ENCODE data around the gene SERF2.
"Not testable (repeated sequence)": the region's sequence is repeated elsewhere in the genome, so short reads cannot be mapped to it uniquely, and the experiment has no call there.

Gene SERF2

DNA sequence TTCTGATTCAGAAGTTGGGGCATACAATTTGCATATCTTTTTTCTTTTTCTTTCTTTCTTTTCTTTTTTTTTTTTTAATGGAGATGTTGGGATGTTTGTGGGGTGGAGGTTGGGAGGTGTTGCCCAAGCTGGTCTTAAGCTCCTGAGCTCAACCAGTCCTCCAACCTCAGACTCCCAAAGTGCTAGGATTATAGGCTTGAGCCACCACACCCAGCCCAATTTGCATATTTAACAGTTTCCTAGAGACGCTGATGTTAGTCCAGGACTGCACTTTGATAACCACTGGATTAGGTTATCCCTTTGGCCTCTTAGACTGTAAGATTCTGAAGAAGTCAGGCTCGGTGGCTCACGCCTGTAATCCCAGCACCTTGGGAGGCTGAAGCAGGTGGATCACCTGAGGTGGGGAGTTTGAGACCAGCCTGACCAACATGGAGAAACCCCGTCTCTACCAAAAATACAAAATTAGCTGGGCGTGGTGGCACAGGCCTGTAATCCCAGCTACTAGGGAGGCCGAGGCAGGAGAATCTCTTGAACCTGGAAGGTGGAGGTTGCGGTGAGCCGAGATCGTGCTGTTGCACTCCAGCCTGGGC is 37.9 kb downstream of the SERF2 start:
- DNase-seq (ENCODE audit: low spot score), result not testable (repeated sequence)

DNA sequence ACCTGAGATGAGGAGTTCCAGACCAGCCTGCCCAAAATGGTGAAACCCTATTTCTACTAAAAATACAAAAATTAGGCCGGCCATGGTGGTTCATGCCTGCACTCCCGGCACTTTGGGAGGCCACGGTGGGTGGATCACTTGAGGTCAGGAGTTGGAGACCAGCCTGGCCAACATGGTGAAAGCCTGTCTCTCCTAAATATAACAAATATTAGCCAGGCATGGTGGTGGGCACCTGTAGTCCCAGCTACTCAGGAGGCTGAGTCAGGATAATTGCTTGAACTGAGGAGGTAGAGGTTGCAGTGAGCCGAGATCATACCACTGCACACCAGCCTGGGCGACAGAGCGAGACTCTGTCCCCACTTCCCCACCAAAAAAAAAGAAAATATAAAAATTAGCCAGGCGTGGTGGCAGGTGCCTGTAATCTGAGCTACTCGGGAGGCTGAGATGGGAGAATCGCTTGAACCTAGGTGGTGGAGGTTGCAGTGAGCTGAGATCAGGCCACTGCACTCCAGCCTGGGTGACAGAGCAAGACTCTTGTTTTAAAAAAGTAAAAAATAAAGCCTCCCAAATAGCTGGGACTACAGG is 38.7 kb downstream of the SERF2 start:
- not testable (repeated sequence) for DNase-seq (ENCODE audit: low spot score)

DNA sequence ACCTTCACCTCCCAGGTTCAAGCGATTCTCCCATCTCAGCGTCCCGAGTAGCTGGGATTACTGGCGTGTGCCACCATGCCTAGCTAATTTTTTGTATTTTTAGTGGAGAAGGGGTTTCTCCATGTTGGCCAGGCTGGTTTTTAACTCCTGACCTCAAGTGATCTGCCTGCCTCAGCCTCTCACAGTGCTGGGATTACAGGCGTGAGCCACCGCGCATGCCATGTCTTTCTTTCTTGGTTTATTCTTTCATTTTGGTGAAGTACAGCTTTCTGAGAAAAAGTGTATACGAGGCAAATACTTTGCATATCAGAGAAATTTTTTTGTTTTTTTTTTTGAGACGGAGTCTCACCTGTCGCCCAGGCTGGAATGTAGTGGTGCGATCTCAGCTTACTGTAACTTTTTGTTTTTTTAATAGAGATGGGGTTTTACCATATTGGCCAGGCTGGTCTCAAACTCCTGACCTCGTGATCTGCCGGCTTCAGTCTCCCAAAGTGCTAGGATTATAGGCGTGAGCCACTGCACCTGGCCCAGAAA is 39.5 kb downstream of the SERF2 start:
- not testable (repeated sequence) for DNase-seq (ENCODE audit: low spot score)

DNA sequence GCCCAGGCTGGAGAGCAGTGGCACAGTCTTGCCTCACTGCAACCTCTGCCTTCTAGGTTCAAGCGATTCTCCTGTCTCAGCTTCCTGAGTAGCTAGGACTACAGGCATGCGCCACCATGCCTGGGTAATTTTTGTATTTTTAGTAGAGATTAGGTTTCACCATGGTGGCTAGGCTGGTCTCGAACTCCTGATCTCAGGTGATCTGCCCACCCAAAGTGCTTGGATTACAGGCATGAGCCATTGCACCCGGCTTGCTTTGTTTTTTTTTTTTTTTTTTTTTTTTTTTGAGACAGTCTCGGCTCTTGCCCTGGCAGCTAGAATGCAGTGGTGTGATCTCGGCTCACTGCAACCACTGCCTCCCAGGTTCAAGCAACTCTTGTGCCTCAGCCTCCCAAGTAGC is 40.4 kb downstream of the SERF2 start:
- DNase-seq (ENCODE audit: low spot score), result not testable (repeated sequence)

DNA sequence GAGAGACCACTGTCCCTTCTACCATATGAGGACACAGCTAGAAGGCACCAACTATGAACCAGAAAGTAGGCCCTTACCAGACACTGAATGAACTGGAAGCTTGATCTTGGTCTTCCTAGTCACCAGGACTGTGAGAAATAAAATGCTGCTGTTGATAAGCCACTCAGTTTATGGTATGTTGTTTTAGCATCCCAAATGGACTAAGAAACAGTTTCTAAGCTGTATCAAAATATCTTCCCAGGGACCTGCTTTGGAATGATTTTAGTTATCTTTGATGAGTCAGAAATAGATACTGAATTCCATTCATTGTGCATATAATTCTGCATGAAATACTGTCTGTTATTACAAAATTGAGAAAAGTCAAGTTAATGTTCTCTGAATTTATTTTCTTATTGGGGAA is 53.3 kb downstream of the SERF2 start:
- no peak for DNase-seq (ENCODE audit: low spot score)
